Measurements from ENCODE around the gene NIPAL3.

GRCh38 chr1:24382165-24382577 lies 33.4 kb upstream of the NIPAL3 start:
- TF ChIP-seq, protein P1, sequence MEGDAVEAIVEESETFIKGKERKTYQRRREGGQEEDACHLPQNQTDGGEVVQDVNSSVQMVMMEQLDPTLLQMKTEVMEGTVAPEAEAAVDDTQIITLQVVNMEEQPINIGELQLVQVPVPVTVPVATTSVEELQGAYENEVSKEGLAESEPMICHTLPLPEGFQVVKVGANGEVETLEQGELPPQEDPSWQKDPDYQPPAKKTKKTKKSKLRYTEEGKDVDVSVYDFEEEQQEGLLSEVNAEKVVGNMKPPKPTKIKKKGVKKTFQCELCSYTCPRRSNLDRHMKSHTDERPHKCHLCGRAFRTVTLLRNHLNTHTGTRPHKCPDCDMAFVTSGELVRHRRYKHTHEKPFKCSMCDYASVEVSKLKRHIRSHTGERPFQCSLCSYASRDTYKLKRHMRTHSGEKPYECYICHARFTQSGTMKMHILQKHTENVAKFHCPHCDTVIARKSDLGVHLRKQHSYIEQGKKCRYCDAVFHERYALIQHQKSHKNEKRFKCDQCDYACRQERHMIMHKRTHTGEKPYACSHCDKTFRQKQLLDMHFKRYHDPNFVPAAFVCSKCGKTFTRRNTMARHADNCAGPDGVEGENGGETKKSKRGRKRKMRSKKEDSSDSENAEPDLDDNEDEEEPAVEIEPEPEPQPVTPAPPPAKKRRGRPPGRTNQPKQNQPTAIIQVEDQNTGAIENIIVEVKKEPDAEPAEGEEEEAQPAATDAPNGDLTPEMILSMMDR (conservative IDR thresholded peaks at IDR 0.05; ENCODE audit: low read length) = no peak
- TF ChIP-seq EZH2phosphoT487 (IDR thresholded peaks at IDR 0.05; ENCODE audit: borderline replicate concordance, low read depth, low read length) = no peak
